ENCODE results near the gene SRR. TPM values are rescaled to one million over a fixed set of nuclear protein-coding genes. Genes with fewer than 3 reads are reported as not detected.
A peak's percentile ranks its signal among the peaks of the same experiment; 100 is the strongest.

The SRR gene
- total RNA-seq, 2 donors from 2014 or later, result 19.8 to 21.3 TPM

- H3K36me3 Mint-ChIP-seq, result peaks cover 21% of the 10 kb centered on the region
- no peak overlapping the region for H3K4me3 Mint-ChIP-seq
- no peak for DNase-seq (ENCODE audit: low spot score)
- H3K27ac Mint-ChIP-seq, result no peak overlapping the region
- H3K4me1 Mint-ChIP-seq (ENCODE audit: low read depth in 2 of 2), result peaks cover 47 to 48% of the 10 kb centered on the region in 2 donors
- ATAC-seq, result no peak
- no peaks in the 10 kb centered on the region for H3K27me3 Mint-ChIP-seq
- no peaks in the 10 kb centered on the region for H3K9me3 Mint-ChIP-seq
Observed at GRCh38 chr17:2274414-2274813, 29.3 kb upstream of the SRR start.

DNA sequence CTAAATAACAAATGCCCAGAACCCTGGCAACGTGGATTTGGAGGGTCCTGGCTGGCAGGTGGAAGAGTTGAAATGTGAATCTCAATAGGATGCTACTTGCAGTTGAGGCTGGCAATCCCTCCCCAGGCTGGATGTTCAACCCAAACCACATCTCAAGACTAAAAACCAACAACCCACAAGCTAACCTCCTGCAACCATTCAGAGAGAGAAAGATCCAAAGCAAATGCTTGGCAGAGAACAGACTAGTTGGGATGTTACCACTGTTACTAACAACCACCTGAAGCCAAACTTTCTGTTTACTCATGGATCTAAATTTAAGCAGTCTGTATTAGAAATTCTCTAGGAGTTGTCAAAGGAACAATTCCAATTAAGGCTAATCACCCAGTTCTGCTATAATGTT lies 28.0 kb upstream of the SRR start:
- no peak for ATAC-seq
- H3K27me3 Mint-ChIP-seq, result no peaks in the 10 kb centered on the region
- peaks cover 20% of the 10 kb centered on the region for H3K36me3 Mint-ChIP-seq
- DNase-seq (ENCODE audit: low spot score), result no peak
- H3K27ac Mint-ChIP-seq, result peak overlapping the region; percentile 38 to 61
- peaks cover 38 to 42% of the 10 kb centered on the region in 2 donors for H3K4me1 Mint-ChIP-seq (ENCODE audit: low read depth in 2 of 2)
- H3K9me3 Mint-ChIP-seq, result no peaks in the 10 kb centered on the region
- H3K4me3 Mint-ChIP-seq, result peak overlapping the region; percentile 46

- no peak overlapping the region for H3K27ac Mint-ChIP-seq
- ATAC-seq, result no peak
- no peak overlapping the region for H3K4me3 Mint-ChIP-seq
- no peaks in the 10 kb centered on the region for H3K9me3 Mint-ChIP-seq
- peaks cover 31% of the 10 kb centered on the region for H3K36me3 Mint-ChIP-seq
- H3K4me1 Mint-ChIP-seq (ENCODE audit: low read depth in 2 of 2), result peaks cover 41 to 47% of the 10 kb centered on the region in 2 donors
- DNase-seq (ENCODE audit: low spot score), result no peak
- H3K27me3 Mint-ChIP-seq, result no peaks in the 10 kb centered on the region
Observed at GRCh38 chr17:2277429-2278170, 26.1 kb upstream of the SRR start.

- Mint-ChIP-seq H3K4me3 (no peak overlapping the region), H3K27ac (peak overlapping the region in 1 of 2 donors; percentile 27), H3K36me3 (peaks cover 27% of the 10 kb centered on the region), H3K9me3 (no peaks in the 10 kb centered on the region), H3K27me3 (no peaks in the 10 kb centered on the region), H3K4me1 (ENCODE audit: low read depth in 2 of 2) (peaks cover 35 to 42% of the 10 kb centered on the region in 2 donors)
- DNase-seq (ENCODE audit: low spot score), result no peak
- ATAC-seq, result no peak
Observed at GRCh38 chr17:2279707-2280106, 24.0 kb upstream of the SRR start.

DNA sequence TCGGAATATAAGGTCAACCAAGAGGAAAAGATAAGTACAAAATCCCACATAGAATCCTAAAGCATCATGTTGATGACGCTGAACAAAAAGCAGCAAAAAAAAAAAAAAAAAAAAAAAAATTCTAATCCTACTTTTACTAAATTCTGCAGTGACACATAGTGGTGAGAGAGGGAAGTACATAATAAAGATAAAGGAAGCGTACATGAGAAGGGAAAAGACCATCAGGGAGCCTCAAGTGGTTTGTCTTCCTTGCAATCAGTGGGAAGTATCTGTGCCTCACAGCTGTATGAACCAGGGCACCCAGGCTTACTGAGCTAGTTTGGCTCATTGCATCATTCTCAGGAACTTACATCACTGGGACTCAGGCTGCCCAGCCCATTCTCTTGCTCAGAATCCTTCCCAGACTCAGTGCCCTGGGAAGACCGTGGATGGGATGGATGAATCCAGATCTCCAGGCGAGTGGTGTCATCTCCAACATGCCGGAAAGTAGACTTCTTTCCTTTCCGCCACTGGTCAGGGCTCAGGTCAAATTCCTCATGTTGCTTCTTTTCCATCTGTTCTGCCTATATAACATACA lies 21.4 kb upstream of the SRR start:
- ATAC-seq (peak; percentile 51 to 73), DNase-seq (ENCODE audit: low spot score) (no peak)
- H3K4me1 Mint-ChIP-seq (ENCODE audit: low read depth in 2 of 2), result peaks cover 17 to 23% of the 10 kb centered on the region in 2 donors
- H3K36me3 Mint-ChIP-seq, result peaks cover 33% of the 10 kb centered on the region
- peak overlapping the region; percentile 70 to 72 for H3K27ac Mint-ChIP-seq
- no peaks in the 10 kb centered on the region for H3K27me3 Mint-ChIP-seq
- no peaks in the 10 kb centered on the region for H3K9me3 Mint-ChIP-seq
- no peak overlapping the region for H3K4me3 Mint-ChIP-seq

DNA sequence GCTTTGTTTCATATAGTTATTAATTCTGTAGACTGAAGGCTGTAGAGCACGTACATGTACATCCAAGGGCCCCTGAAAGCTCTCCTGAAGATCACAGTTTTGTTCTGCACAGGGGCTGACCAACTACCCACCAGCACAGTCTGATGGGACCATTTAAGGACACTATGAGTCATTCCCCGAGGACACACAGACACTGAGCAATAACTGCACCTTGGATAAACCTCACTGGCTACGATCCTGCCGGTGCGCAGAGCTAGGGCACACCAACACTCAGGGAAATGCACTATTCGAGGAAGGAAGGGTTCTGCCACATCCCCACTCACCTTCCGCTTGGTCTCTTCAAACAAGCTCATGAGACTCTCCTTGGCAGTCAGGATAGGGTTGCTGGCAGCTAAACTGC lies 20.4 kb upstream of the SRR start:
- Mint-ChIP-seq H3K36me3 (peaks cover 39% of the 10 kb centered on the region), H3K4me3 (no peak overlapping the region), H3K27me3 (no peaks in the 10 kb centered on the region), H3K4me1 (ENCODE audit: low read depth in 2 of 2) (peaks cover 17 to 23% of the 10 kb centered on the region in 2 donors), H3K9me3 (no peaks in the 10 kb centered on the region), H3K27ac (no peak overlapping the region)
- ATAC-seq (no peak), DNase-seq (ENCODE audit: low spot score) (no peak)

DNA sequence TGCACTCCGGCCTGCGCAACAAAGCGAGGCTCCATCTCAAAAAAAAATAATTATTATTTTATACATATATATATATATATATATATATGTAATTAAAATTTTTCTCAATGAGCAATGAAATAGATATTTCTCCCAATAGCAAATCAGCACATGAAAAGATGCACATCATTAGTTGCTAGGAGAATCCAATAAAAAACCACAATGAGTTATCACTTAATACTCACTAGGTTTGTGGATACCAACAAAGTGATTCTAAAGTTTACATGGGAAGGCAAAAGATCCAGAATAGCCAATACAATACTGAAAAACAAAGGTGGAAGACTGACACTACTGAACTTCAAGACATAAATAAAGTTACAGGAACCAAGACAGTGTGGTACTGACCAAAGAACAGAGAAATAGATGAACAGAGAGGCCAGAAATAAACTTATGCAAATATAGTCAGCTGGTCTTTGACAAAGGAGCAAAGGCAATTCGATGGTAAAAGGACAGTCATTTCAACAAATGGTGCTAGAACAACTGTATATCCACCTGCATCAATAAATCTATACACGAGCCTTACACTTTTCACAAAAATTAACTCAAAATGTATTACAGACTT lies 13.8 kb upstream of the SRR start:
- peaks cover 46% of the 10 kb centered on the region for H3K36me3 Mint-ChIP-seq
- H3K4me1 Mint-ChIP-seq (ENCODE audit: low read depth in 2 of 2), result peaks cover 2 to 11% of the 10 kb centered on the region in 2 donors

GRCh38 chr17:2292100-2292499 lies 11.7 kb upstream of the SRR start:
- H3K4me1 Mint-ChIP-seq (ENCODE audit: low read depth in 2 of 2), result peaks cover 15 to 25% of the 10 kb centered on the region in 2 donors
- no peak overlapping the region for H3K4me3 Mint-ChIP-seq
- no peak overlapping the region for H3K27ac Mint-ChIP-seq
- no peaks in the 10 kb centered on the region for H3K9me3 Mint-ChIP-seq
- H3K36me3 Mint-ChIP-seq, result peaks cover 57% of the 10 kb centered on the region
- no peaks in the 10 kb centered on the region for H3K27me3 Mint-ChIP-seq
- DNase-seq (ENCODE audit: low spot score) (no peak), ATAC-seq (no peak)

More for the DNA sequence above, 13.8 kb upstream of the SRR start:
- ATAC-seq, result no peak
- H3K27me3 Mint-ChIP-seq, result no peaks in the 10 kb centered on the region
- no peaks in the 10 kb centered on the region for H3K9me3 Mint-ChIP-seq
- H3K4me3 Mint-ChIP-seq, result no peak overlapping the region
- H3K27ac Mint-ChIP-seq, result no peak overlapping the region
- no peak for DNase-seq (ENCODE audit: low spot score)

- peaks cover 61% of the 10 kb centered on the region for H3K36me3 Mint-ChIP-seq
- no peaks in the 10 kb centered on the region for H3K9me3 Mint-ChIP-seq
Observed at GRCh38 chr17:2295575-2295974, 8.2 kb upstream of the SRR start.

GRCh38 chr17:2297023-2297422 lies 6.7 kb upstream of the SRR start:
- Mint-ChIP-seq H3K9me3 (no peaks in the 10 kb centered on the region), H3K4me1 (ENCODE audit: low read depth in 2 of 2) (peaks cover 38 to 56% of the 10 kb centered on the region in 2 donors), H3K4me3 (no peak overlapping the region), H3K27ac (no peak overlapping the region), H3K36me3 (peaks cover 48% of the 10 kb centered on the region), H3K27me3 (no peaks in the 10 kb centered on the region)
- DNase-seq (ENCODE audit: low spot score) (no peak), ATAC-seq (no peak)

More at GRCh38 chr17:2295575-2295974, 8.2 kb upstream of the SRR start:
- Mint-ChIP-seq H3K27me3 (no peaks in the 10 kb centered on the region), H3K27ac (peak overlapping the region in 1 of 2 donors; percentile 11), H3K4me1 (ENCODE audit: low read depth in 2 of 2) (peaks cover 27 to 48% of the 10 kb centered on the region in 2 donors), H3K4me3 (no peak overlapping the region)
- DNase-seq (ENCODE audit: low spot score) (no peak), ATAC-seq (peak in 1 of 2 donors; percentile 60)

DNA sequence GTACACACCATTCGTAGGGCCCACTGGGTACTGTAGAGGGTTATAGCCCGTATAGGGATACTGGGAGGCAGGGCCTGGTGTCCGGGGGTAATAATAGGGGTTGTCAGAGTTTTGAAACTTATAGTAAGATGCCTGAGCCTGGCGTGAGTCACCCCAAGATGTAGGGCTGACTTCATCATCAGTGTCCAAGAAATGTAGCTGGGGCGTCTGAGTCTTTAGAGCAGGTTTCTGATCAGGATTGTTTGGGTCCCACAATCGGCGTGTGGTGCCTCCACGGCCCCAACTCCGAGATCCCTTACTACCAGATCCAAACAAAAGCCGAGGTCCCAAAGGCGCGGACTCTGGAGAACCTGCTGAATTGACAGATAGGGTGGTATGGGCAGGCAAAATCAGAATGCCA lies 4.6 kb upstream of the SRR start:
- no peak for DNase-seq (ENCODE audit: low spot score)
- H3K36me3 Mint-ChIP-seq, result peaks cover 39% of the 10 kb centered on the region
- peaks cover 43 to 51% of the 10 kb centered on the region in 2 donors for H3K4me1 Mint-ChIP-seq (ENCODE audit: low read depth in 2 of 2)
- no peaks in the 10 kb centered on the region for H3K9me3 Mint-ChIP-seq
- H3K4me3 Mint-ChIP-seq, result no peak overlapping the region
- ATAC-seq, result no peak
- H3K27ac Mint-ChIP-seq, result no peak overlapping the region
- no peaks in the 10 kb centered on the region for H3K27me3 Mint-ChIP-seq

GRCh38 chr17:2299756-2300155 lies 4.0 kb upstream of the SRR start:
- Mint-ChIP-seq H3K4me3 (no peak overlapping the region), H3K4me1 (ENCODE audit: low read depth in 2 of 2) (peaks cover 44 to 47% of the 10 kb centered on the region in 2 donors), H3K9me3 (no peaks in the 10 kb centered on the region), H3K27ac (peak overlapping the region in 1 of 2 donors; percentile 68), H3K27me3 (no peaks in the 10 kb centered on the region), H3K36me3 (peaks cover 34% of the 10 kb centered on the region)
- no peak for ATAC-seq
- no peak for DNase-seq (ENCODE audit: low spot score)

- H3K4me3 Mint-ChIP-seq, result peak overlapping the region; percentile 86
- H3K27ac Mint-ChIP-seq, result peak overlapping the region; percentile 46 to 78
- peaks cover 25% of the 10 kb centered on the region for H3K36me3 Mint-ChIP-seq
- no peaks in the 10 kb centered on the region for H3K27me3 Mint-ChIP-seq
- ATAC-seq, result no peak
- H3K4me1 Mint-ChIP-seq (ENCODE audit: low read depth in 2 of 2), result peaks cover 42 to 43% of the 10 kb centered on the region in 2 donors
- no peaks in the 10 kb centered on the region for H3K9me3 Mint-ChIP-seq
- no peak for DNase-seq (ENCODE audit: low spot score)
Observed at GRCh38 chr17:2302778-2303203, 959 bp upstream of the SRR start.

DNA sequence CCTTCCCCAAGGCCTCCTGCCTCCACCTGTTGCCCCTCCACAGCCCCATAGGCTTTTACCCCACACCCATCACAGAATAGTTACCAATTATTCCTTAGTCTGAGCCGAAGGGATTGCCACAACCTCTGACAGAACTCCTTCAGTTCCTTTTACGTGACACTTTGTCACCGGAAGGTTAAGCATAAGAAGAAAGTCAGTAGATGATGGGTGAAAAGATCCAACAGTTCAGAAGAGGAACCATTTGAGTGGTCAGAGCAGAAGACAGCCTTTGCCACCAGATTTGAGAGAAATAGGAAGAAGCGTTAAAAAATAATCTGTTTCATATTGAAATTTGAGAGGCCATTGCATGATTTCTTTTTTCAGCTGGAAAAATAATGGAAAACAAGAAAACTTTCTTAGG lies 1.2 kb downstream of the SRR start:
- ATAC-seq, result no peak
- peak overlapping the region in 1 of 2 donors; percentile 10 for H3K27ac Mint-ChIP-seq
- peaks cover 17% of the 10 kb centered on the region for H3K36me3 Mint-ChIP-seq
- DNase-seq (ENCODE audit: low spot score), result no peak
- peaks cover 40 to 41% of the 10 kb centered on the region in 2 donors for H3K4me1 Mint-ChIP-seq (ENCODE audit: low read depth in 2 of 2)
- no peaks in the 10 kb centered on the region for H3K27me3 Mint-ChIP-seq
- H3K4me3 Mint-ChIP-seq, result peak overlapping the region; percentile 72
- no peaks in the 10 kb centered on the region for H3K9me3 Mint-ChIP-seq
